HG02870 (cell line): ENCODE measurements around the gene STK26.
"Not testable (repeated sequence)": the region's sequence is repeated elsewhere in the genome, so short reads cannot be mapped to it uniquely, and the experiment has no call there.

Source experiments
- ATAC-seq: cut with Tn5 transposase; IDR thresholded peaks from one replicate; pipeline ENCODE4 v1.9.1; 2021; ENCODE audit warnings: mild to moderate bottlenecking, moderate library complexity; ENCODE audit not compliant: unreplicated experiment

The STK26 gene

DNA sequence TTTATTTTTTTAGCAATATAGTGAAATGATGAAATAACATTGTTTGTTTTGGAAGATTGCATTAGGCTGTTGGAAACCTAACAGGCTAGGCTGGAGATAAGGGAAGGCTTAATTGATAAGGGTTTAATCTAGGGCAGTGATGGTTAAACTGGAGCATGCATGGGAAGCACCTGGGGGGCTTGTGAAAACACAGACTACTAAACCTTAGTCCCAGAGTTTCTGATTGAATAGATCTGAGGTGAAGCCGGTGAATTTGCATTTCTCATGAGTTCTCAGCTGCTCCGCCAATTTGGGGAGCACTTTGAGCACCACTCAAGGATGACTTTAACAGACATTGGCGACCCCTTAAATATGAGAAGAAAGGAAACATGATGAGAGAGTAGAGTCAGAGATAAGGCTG lies 11.5 kb downstream of the STK26 start:
- peak; percentile 52 for ATAC-seq

DNA sequence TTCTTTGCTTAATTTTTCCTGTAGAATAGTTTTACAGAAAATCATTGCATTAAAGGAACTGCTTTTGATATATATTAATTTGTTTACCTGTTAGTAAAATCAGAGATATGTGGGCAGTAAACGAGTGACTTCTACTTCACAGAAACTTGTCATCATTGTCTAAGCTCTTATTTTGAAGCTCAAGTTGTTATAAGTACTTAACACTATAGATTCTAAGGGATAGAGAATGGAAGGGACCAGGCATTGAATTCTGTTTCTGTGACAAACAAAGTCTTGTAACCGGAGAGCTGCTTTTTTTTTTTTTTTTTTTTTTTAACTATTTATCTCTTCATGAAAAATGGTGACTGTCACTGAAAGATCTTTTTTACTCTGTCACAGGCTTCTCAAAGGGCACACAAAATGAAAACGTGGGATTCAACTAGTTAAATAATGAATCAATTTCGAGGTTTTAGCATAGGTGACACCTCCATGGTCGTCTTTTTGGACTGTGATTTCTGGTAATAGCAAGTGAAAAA lies 14.4 kb downstream of the STK26 start:
- no peak for ATAC-seq

- ATAC-seq, result no peak
These were observed 17.0 kb downstream of the STK26 start for GRCh38 chrX:132040066-132040465.

DNA sequence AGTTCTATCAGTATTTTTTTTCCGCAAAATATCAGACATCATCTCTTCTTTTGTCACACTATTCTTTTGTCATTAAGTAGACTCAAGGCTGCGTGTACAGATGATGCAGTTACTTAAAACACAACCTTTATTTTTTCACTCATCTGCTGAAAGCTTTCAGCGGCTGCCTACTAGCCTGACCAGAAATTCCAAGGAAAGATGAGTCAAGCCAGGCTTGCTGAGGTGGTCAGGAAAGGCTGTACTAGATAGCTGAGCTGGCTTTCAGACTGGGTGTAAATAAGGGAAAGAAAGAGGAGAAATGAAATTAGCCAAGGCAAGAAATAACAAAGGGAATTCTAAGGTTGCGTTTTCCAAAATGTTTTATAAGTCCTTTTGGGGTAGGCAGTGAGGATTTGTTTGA lies 17.9 kb downstream of the STK26 start:
- ATAC-seq, result no peak

DNA sequence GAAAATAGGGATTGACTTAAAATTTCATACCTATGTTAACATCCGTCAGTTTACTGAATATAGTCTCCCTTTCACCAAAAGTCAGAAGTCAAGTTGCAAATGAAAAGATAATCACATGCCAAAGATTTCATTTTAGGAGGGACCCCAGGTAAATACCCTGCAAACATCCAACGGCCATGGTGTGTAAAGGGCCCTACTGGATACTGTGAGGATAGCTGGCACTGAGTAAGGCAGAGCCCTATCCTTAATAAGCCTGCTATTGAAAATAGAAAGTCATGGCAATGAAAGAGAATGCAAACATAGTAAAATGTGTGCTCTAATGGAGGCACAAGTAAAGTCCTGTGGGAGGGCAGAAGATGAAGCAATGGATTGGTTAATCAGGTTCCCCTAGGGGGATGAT lies 20.9 kb downstream of the STK26 start:
- no peak for ATAC-seq

GRCh38 chrX:132044953-132045352 lies 21.9 kb downstream of the STK26 start:
- no peak for ATAC-seq

DNA sequence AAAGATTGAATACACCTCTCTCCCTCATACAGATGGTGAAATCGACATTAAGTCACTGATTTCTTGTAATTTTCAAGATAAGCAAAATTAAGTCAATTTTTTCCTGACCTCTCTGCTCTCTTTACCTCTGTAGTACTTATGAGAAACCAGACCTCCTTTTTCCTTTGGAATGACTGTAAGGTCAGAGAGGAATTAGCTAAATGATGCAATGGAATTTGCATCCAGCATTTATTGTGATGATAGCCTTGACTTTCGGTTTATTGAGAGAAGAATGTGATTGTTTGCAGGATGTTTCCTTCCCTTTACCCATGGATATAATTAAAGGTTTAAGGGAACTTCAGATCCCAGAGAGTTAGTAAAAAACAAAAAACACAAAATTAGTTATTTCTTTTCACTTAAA lies 22.4 kb downstream of the STK26 start:
- ATAC-seq, result no peak

- no peak for ATAC-seq
These were observed 23.4 kb downstream of the STK26 start for GRCh38 chrX:132046533-132046932.

DNA sequence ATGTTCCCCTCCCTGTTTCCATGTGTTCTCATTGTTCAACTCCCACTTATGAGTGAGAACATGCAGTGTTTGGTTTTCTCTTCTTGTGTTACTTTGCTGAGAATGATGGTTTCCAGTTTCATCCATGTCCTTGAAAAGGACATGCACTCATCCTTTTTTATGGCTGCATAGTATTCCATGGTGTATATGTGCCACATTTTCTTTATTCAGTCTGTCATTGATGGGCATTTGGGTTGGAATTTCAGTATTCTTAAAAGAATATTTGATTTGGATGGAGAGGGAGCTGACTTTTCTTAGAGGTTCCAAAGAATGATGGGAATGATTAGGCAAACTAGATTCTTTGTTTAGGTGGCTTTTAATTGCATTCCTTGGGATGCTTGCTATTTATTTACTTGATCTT lies 28.7 kb downstream of the STK26 start:
- ATAC-seq, result not testable (repeated sequence)

- no peak for ATAC-seq
These were observed 34.9 kb downstream of the STK26 start for GRCh38 chrX:132058050-132058449.

DNA sequence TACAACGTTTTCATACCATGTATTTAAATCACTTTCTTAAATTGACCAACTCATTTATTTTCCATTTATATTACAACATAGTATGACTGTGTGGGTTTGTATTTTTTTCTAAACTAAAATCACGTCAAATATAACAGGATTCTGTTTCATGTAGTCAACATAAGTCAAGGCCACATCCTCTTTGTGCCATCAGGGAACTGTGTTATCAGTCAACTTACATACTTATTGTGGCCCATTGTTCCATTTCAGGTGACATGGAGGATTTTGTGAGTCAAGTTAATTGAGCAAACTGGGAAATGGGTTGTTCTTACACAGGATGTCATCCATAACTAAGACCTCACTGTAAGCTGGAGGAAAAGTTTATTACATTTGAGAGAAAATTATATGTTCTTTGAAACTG lies 35.9 kb downstream of the STK26 start:
- ATAC-seq, result no peak

GRCh38 chrX:132059973-132060540 lies 37.0 kb downstream of the STK26 start:
- ATAC-seq, result no peak

- no peak for ATAC-seq
These were observed 40.2 kb downstream of the STK26 start for GRCh38 chrX:132063334-132063733.

- ATAC-seq, result no peak
These were observed 40.8 kb downstream of the STK26 start for GRCh38 chrX:132063862-132064261.

DNA sequence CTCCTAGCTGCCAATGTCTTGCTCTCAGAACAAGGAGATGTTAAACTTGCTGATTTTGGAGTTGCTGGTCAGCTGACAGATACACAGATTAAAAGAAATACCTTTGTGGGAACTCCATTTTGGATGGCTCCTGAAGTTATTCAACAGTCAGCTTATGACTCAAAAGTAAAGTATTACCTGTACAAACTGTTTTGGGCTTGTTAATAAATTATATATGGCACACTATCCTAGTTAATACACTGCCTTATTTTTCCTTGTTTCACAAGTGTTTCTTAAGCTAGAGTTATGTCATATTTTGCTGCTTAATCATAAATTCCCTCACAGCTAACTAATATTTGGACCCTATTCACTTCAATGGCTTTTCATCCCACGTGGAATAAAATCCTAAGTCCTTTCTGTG lies 45.3 kb downstream of the STK26 start:
- no peak for ATAC-seq

- ATAC-seq, result no peak
These were observed 48.2 kb downstream of the STK26 start for GRCh38 chrX:132071254-132071653.

GRCh38 chrX:132077414-132077813 lies 54.3 kb downstream of the STK26 start:
- no peak for ATAC-seq

DNA sequence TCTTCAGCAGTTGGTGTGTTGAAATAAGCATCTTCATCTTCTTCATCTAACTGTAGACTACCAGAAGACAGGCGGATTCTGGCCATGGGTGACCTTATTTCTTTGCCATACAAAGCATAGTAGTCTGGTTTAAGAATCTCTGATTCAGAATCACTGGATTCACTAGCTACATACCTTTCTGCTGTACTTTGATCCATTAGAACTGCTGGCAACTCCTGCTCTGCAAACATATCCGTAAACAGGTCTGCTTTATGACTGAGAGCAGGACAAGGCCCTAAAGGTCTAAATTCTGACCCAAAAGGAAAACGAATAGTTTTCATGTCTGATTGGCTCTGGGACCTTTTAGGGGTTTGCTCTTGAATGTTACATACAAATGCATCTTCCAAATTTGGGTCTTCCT lies 54.8 kb downstream of the STK26 start:
- ATAC-seq, result no peak

GRCh38 chrX:132085786-132086185 lies 62.7 kb downstream of the STK26 start:
- no peak for ATAC-seq

DNA sequence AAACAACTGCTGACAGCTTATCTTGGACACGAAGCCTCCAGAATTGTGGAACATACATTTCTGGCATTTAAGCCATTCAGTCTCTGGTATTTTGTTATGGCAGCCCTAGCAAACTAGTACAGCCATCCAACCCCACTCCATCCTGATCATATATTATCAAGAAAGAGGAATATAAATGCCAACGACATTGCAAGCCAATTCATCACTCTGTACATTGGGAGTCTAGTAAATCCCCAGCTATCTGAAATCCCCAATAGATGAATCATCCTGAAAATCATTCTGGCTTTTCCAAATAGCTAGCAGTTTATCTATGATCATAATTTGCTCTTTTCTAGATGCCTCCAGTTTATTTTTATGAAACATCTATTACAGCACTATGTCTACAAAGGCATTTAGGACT lies 63.6 kb downstream of the STK26 start:
- no peak for ATAC-seq

- ATAC-seq, result no peak
These were observed 65.8 kb downstream of the STK26 start for GRCh38 chrX:132088864-132089263.

GRCh38 chrX:132090403-132091159 lies 67.5 kb downstream of the STK26 start:
- no peak for ATAC-seq
